ENCODE measurements around the gene CRYZL1. TPM values are rescaled to one million over a fixed set of nuclear protein-coding genes. Genes with fewer than 3 reads are reported as not detected.

The CRYZL1 gene
- total RNA-seq, 1 experiment from 2014 or later: 13.5 TPM

GRCh38 chr21:33552999-33553598, 88.4 kb downstream of the CRYZL1 start:
- no peak overlapping the region for H3K9ac ChIP-seq (ENCODE audit: extremely low read depth, insufficient read length, low read length)

More at GRCh38 chr21:33552999-33553598, 88.4 kb downstream of the CRYZL1 start:
- Histone ChIP-seq H3K23me2 (ENCODE audit: insufficient read length, low read depth, low read length, poor library complexity, severe bottlenecking) (no peaks in the 10 kb centered on the region), H2AK5ac (ENCODE audit: insufficient read length, low read length) (no peak overlapping the region), H3K79me1 (ENCODE audit: insufficient read depth, low read depth, low read length, poor library complexity, severe bottlenecking) (peaks cover 13% of the 10 kb centered on the region), H3K14ac (ENCODE audit: insufficient read depth, low read length) (no peak overlapping the region), H3K23ac (ENCODE audit: insufficient read length, low read depth, low read length) (no peak overlapping the region), H4K5ac (ENCODE audit: insufficient read length, low read depth, low read length) (no peak overlapping the region), H3K4me2 (ENCODE audit: insufficient read depth, insufficient read length, low read length) (no peak overlapping the region), H3K27me3 (ENCODE audit: insufficient read depth, low read length) (no peaks in the 10 kb centered on the region), H4K20me1 (ENCODE audit: control insufficient read depth, insufficient read depth, insufficient read length) (no peaks in the 10 kb centered on the region), H2BK120ac (ENCODE audit: low read depth, low read length, poor library complexity, severe bottlenecking) (no peak overlapping the region), H4K8ac (replicated peaks; ENCODE audit: insufficient read length, low read depth, low read length) (no peak overlapping the region), H2BK5ac (ENCODE audit: insufficient read length, low read length) (no peak overlapping the region), H2BK15ac (ENCODE audit: low read depth, low read length) (no peak overlapping the region), H3K18ac (ENCODE audit: insufficient read length, low read depth, low read length) (no peak overlapping the region), H3K79me2 (ENCODE audit: insufficient read depth, low read length) (peaks cover 39% of the 10 kb centered on the region; the same call in 1 of the 2 replicates), H3K56ac (ENCODE audit: insufficient read length, low read depth, low read length) (no peak overlapping the region), H2BK20ac (ENCODE audit: low read depth, low read length, poor library complexity, severe bottlenecking) (no peak overlapping the region), H3K4me1 (ENCODE audit: insufficient read depth, low read length) (no peaks in the 10 kb centered on the region), H3K27ac (ENCODE audit: insufficient read length, low read depth, low read length) (no peak overlapping the region), H4K91ac (ENCODE audit: insufficient read length, low read depth, low read length) (no peak overlapping the region), H3T11ph (ENCODE audit: low read length) (no peak overlapping the region), H3K4ac (ENCODE audit: low read depth, low read length) (no peak overlapping the region), H3K9me3 (ENCODE audit: control insufficient read depth, low read depth, low read length) (no peaks in the 10 kb centered on the region), H2AFZ (ENCODE audit: low read length) (no peak overlapping the region), H2BK12ac (ENCODE audit: insufficient read length, low read depth, low read length) (no peak overlapping the region)
- Mint-ChIP-seq H3K4me1 (peaks cover 4 to 5% of the 10 kb centered on the region in 2 experiments; a peak in 2 of 4 replicates), H3K9me3 (no peaks in the 10 kb centered on the region), H3K4me3 (no peak overlapping the region), H3K36me3 (ENCODE audit: insufficient read depth in 1 of 3, low read depth in 3 of 3) (peaks cover 79 to 96% (median 94%) of the 10 kb centered on the region in 3 experiments), H3K27me3 (ENCODE audit: low read depth) (no peaks in the 10 kb centered on the region), H3K27ac (no peak overlapping the region; a peak in 1 of 7 replicates)
- WGBS (ENCODE audit: extremely low coverage, insufficient read length, low lambda C conversion rate): no CpG with 5 or more reads among the region's 12 CpGs
- DNase-seq: no peak
- TF ChIP-seq CTCF (conservative IDR thresholded peaks at IDR 0.05): no peak
